Upper lobe of left lung (tissue), 6 donors: Measurements from ENCODE around the gene PTPRM. TPM values are rescaled to one million over a fixed set of nuclear protein-coding genes. Genes with fewer than 3 reads are reported as not detected.

Experiments used
- ATAC-seq, 2 donors: fragments of 200-7000 bp; cut with Tn5 transposase; one replicate each; pipeline ENCODE4 v1.9.1; 2022; ENCODE audit warnings: mild to moderate bottlenecking in 2 of 2, moderate library complexity in 2 of 2; ENCODE audit not compliant: low FRiP score in 2 of 2
- DNase-seq, 2 donors: peaks; one replicate each; pipeline ENCODE4 v3.0.0-alpha.2; 2019 to 2020
- H3K27ac ChIP-seq, 4 donors: fragments of 200-600 bp; sonication (generic); one replicate each; pipeline ENCODE4 v1.5.1; 2016 to 2019
- H3K27me3 ChIP-seq, 4 donors: fragments of 200-600 bp; sonication (generic); one replicate each; pipeline ENCODE4 v1.5.1; 2017 to 2019
- H3K36me3 ChIP-seq, 4 donors: fragments of 200-600 bp; sonication (generic); one replicate each; pipeline ENCODE4 v1.5.1; 2016 to 2019
- H3K4me1 ChIP-seq, 4 donors: fragments of 200-600 bp; sonication (generic); one replicate each; pipeline ENCODE4 v1.5.1; 2018 to 2019
- H3K4me3 ChIP-seq, 4 donors: fragments of 200-600 bp; sonication (generic); one replicate each; pipeline ENCODE4 v1.5.1; 2017 to 2019; ENCODE audit warnings: mild to moderate bottlenecking in 2 of 4, moderate library complexity in 1 of 4
- H3K9me3 ChIP-seq, 4 donors: fragments of 200-600 bp; sonication (generic); one replicate each; pipeline ENCODE4 v1.5.1; 2018 to 2019
- EP300 ChIP-seq, 4 donors: sonication (generic); formaldehyde crosslinking; IDR thresholded peaks; one replicate each; pipeline ENCODE4 v1.5.1; 2017; ENCODE audit warnings: antibody characterized with exemption in 4 of 4, control low read depth in 2 of 4
- POLR2A ChIP-seq, 4 donors: fragments of 450-650 bp; IDR thresholded peaks; one replicate each; pipeline ENCODE4 v1.5.1; 2016 to 2017; ENCODE audit warnings: antibody characterized with exemption in 4 of 4, mild to moderate bottlenecking in 2 of 4
- POLR2AphosphoS5 ChIP-seq, 2 donors: sonication (generic); formaldehyde crosslinking; IDR thresholded peaks; one replicate each; pipeline ENCODE4 v1.5.1; 2017; ENCODE audit warnings: antibody characterized with exemption in 2 of 2
- WGBS, 2 donors: methylation state at CpG; one replicate each; pipeline ENCODE4 v1.1.5; 2017 to 2018; 5-methylcytosine and 5-hydroxymethylcytosine counted together
- total RNA-seq, 6 donors: library from RNA; depleted of rRNA in 4 of 6; stranded (reverse); fragments of >200 nt in 4 of 6; gene quantifications; one replicate each; pipeline versions ENCODE4 v1.1.0 to v1.2.1, GENCODE V29; 2016 to 2021
- TF ChIP-seq, protein P1 (sequence below), 6 experiments: fragments of 450-650 bp in 4 of 6; fragments of 200-600 bp in 2 of 6; sonication (generic) in 2 of 6; IDR thresholded peaks; one replicate each; pipeline ENCODE4 v1.5.1; 2016 to 2019; ENCODE audit warnings: antibody characterized with exemption in 6 of 6
- donor health status: DM: no; HTN: no; CAD: no; lungs with moderate emphysema.
- donor health status: DM: no; HTN: yes; CAD: no; lungs with severe emphysema.

The PTPRM gene
- total RNA-seq, 6 donors from 2014 or later = 82.0 to 201 (median 154) TPM

- Histone ChIP-seq H3K4me1 (no peaks in the 10 kb centered on the region), H3K27ac (no peak overlapping the region), H3K27me3 (no peaks in the 10 kb centered on the region), H3K9me3 (no peaks in the 10 kb centered on the region), H3K4me3 (no peak overlapping the region), H3K36me3 (peaks cover 15 to 72% (median 36%) of the 10 kb centered on the region in 4 donors)
- no peak for ATAC-seq
- TF ChIP-seq EP300 (IDR thresholded peaks at IDR 0.05) (no peak), POLR2A (IDR thresholded peaks at IDR 0.05) (no peak), POLR2AphosphoS5 (IDR thresholded peaks at IDR 0.05) (no peak)
- TF ChIP-seq, protein P1, sequence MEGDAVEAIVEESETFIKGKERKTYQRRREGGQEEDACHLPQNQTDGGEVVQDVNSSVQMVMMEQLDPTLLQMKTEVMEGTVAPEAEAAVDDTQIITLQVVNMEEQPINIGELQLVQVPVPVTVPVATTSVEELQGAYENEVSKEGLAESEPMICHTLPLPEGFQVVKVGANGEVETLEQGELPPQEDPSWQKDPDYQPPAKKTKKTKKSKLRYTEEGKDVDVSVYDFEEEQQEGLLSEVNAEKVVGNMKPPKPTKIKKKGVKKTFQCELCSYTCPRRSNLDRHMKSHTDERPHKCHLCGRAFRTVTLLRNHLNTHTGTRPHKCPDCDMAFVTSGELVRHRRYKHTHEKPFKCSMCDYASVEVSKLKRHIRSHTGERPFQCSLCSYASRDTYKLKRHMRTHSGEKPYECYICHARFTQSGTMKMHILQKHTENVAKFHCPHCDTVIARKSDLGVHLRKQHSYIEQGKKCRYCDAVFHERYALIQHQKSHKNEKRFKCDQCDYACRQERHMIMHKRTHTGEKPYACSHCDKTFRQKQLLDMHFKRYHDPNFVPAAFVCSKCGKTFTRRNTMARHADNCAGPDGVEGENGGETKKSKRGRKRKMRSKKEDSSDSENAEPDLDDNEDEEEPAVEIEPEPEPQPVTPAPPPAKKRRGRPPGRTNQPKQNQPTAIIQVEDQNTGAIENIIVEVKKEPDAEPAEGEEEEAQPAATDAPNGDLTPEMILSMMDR (IDR thresholded peaks at IDR 0.05) = no peak
- WGBS, 2 donors = 92 to 97% methylated on average over 12 of the region's 17 CpGs
- peak in 1 of 2 donors; percentile 58 for DNase-seq
These were observed 834.5 kb downstream of the PTPRM start for GRCh38 chr18:8401606-8402005.

GRCh38 chr18:8402237-8402636 is 835.1 kb downstream of the PTPRM start:
- no peaks in the 10 kb centered on the region for H3K9me3 ChIP-seq
- TF ChIP-seq EP300 (IDR thresholded peaks at IDR 0.05) (no peak), POLR2A (IDR thresholded peaks at IDR 0.05) (no peak), POLR2AphosphoS5 (IDR thresholded peaks at IDR 0.05) (no peak)
- TF ChIP-seq, protein P1 (IDR thresholded peaks at IDR 0.05) = no peak
- WGBS, 2 donors = 95% methylated on average over 4 of the region's 4 CpGs
- no peaks in the 10 kb centered on the region for H3K27me3 ChIP-seq
- no peak overlapping the region for H3K4me3 ChIP-seq
- DNase-seq (no peak), ATAC-seq (no peak)
- H3K27ac ChIP-seq = no peak overlapping the region
- peaks cover 15 to 73% (median 37%) of the 10 kb centered on the region in 4 donors for H3K36me3 ChIP-seq
- no peaks in the 10 kb centered on the region for H3K4me1 ChIP-seq

- H3K9me3 ChIP-seq = no peaks in the 10 kb centered on the region
- ATAC-seq (no peak), DNase-seq (no peak)
- H3K4me1 ChIP-seq = no peaks in the 10 kb centered on the region
- H3K4me3 ChIP-seq = no peak overlapping the region
- no peak overlapping the region for H3K27ac ChIP-seq
- H3K27me3 ChIP-seq = no peaks in the 10 kb centered on the region
- 94 to 97% methylated on average over 2 of the region's 2 CpGs for WGBS, 2 donors
- TF ChIP-seq POLR2AphosphoS5 (IDR thresholded peaks at IDR 0.05) = no peak
- no peak for TF ChIP-seq POLR2A (IDR thresholded peaks at IDR 0.05)
- TF ChIP-seq, protein P1 (IDR thresholded peaks at IDR 0.05) = no peak
- TF ChIP-seq EP300 (IDR thresholded peaks at IDR 0.05) = no peak
- H3K36me3 ChIP-seq = peaks cover 15 to 69% (median 40%) of the 10 kb centered on the region in 4 donors
These were observed 836.6 kb downstream of the PTPRM start for GRCh38 chr18:8403713-8404112.

DNA sequence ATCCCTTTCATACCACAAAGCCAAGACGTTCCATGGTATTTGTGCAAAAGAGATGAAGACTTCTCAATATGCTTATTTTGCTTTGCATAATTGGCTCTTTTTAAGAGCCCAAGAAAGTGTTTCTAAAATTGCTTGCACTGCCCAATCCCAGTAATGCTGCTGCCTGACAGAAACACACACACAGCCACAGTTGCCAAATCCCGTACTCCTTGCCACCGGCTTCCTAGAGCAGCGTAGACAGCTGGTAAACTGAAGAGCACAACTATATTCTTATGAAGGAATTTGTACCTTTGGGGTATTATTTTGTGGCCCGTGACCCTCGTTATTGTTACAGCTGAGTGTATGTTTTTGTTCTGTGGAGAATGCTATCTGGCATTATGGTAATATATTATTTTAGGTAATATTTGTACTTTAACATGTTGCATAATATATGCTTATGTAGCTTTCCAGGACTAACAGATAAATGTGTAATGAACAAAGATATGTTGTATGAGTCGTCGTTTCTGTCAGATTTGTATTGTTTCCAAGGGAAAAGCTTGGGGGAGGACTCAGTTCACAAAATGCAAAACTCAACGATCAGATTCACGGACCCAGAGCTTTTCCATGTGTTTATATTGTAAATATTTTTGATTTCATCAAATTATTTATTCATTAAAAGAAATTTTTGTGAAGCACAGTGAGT is 839.2 kb downstream of the PTPRM start:
- peaks cover 5 to 47% (median 27%) of the 10 kb centered on the region in 4 donors for H3K36me3 ChIP-seq
- peaks cover 3 to 14% (median 6%) of the 10 kb centered on the region in 4 donors for H3K9me3 ChIP-seq
- no peak for DNase-seq
- TF ChIP-seq POLR2AphosphoS5 (IDR thresholded peaks at IDR 0.05) = no peak
- TF ChIP-seq POLR2A (IDR thresholded peaks at IDR 0.05) = no peak
- TF ChIP-seq, protein P1 (IDR thresholded peaks at IDR 0.05) = no peak
- TF ChIP-seq EP300 (IDR thresholded peaks at IDR 0.05) = no peak
- no peak for ATAC-seq
- H3K27ac ChIP-seq = no peak overlapping the region
- H3K27me3 ChIP-seq = no peaks in the 10 kb centered on the region
- 86 to 91% methylated on average over 10 of the region's 10 CpGs for WGBS, 2 donors
- H3K4me3 ChIP-seq = no peak overlapping the region
- H3K4me1 ChIP-seq = no peaks in the 10 kb centered on the region

DNA sequence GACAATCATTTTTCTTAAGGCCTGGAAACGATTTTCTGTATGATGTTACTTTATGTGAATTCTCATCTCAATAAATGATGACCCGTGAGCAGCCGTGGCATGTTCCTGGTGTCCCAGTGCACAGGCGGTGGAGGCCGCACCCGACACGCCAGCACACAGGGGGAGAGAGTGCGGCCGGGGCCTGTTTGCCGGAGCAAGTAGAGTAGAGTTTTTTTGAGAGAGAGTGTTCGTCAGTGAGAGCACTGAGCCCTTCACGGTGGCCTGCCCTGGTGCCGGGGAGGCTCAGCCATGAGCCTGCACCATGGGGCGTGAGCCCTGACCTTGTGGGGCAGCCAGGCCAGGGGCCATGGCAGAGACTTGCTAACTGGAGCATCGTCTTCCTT is 839.7 kb downstream of the PTPRM start:
- Histone ChIP-seq H3K4me3 (no peak overlapping the region), H3K27me3 (no peaks in the 10 kb centered on the region), H3K9me3 (peaks cover 3 to 19% (median 10%) of the 10 kb centered on the region in 4 donors), H3K36me3 (peaks cover 0 to 42% (median 23%) of the 10 kb centered on the region in 4 donors), H3K27ac (no peak overlapping the region), H3K4me1 (no peaks in the 10 kb centered on the region)
- ATAC-seq = peak in 1 of 2 donors; percentile 8
- DNase-seq = peak in 1 of 2 donors; percentile 60
- WGBS, 2 donors = 95 to 96% methylated on average over 15 of the region's 15 CpGs
- TF ChIP-seq, protein P1 (IDR thresholded peaks at IDR 0.05) = no peak
- TF ChIP-seq POLR2A (IDR thresholded peaks at IDR 0.05) (no peak), POLR2AphosphoS5 (IDR thresholded peaks at IDR 0.05) (no peak)
